ENCODE results near the gene TNFSF9. TPM values are rescaled to one million over a fixed set of nuclear protein-coding genes. Genes with fewer than 3 reads are reported as not detected.

TNFSF9 gene
- polyA plus RNA-seq, 2 of the 4 experiments (the other 2 are of a cell fraction): 6.3 to 15.9 TPM

GRCh38 chr19:6524311-6524710 lies 6.5 kb upstream of the TNFSF9 start:
- H3K9me3 ChIP-seq: no peaks in the 10 kb centered on the region
- H3K27ac ChIP-seq: no peak overlapping the region
- H3K4me3 ChIP-seq: no peak overlapping the region
- TF ChIP-seq USF2 (IDR thresholded peaks at IDR 0.05): no peak
- TF ChIP-seq EHF (CRISPR knock-in tag; IDR thresholded peaks at IDR 0.05): no peak
- no peak for TF ChIP-seq FOSB (CRISPR knock-in tag; IDR thresholded peaks at IDR 0.05)
- no peak for TF ChIP-seq POLR2A (IDR thresholded peaks at IDR 0.05; ENCODE audit: low read length)
- TF ChIP-seq ESRRA (IDR thresholded peaks at IDR 0.05; ENCODE audit: borderline replicate concordance, low read length): no peak
- TF ChIP-seq JUNB (IDR thresholded peaks at IDR 0.05): no peak
- no peak for TF ChIP-seq NPAS2 (CRISPR knock-in tag; IDR thresholded peaks at IDR 0.05; ENCODE audit: borderline replicate concordance)
- TF ChIP-seq HOXB5 (CRISPR knock-in tag; IDR thresholded peaks at IDR 0.05): no peak
- no peak for TF ChIP-seq E2F6 (IDR thresholded peaks at IDR 0.05; ENCODE audit: borderline replicate concordance, low read depth)
- no peak for TF ChIP-seq REST (IDR thresholded peaks at IDR 0.05)
- POLR2A ChIA-PET: interaction anchor here (0.6 kb wide), 1 partner anchor 88 kb away, joined by 3 read pairs; no protein-coding TSS in a partner anchor
- H3K4me2 ChIP-seq: no peak overlapping the region
- CTCF ChIA-PET: interaction anchor here (0.8 to 1.0 kb wide), 2 partner anchors 43 to 339 kb away, joined by 3 read pairs; partner anchors contain the start of gene DENND1C
- no peak for FAIRE-seq
- peaks cover 35% of the 10 kb centered on the region for H3K4me1 ChIP-seq
- 93% methylated on average over 2 of the region's 2 CpGs for WGBS (ENCODE audit: missing lambda C conversion rate)
- no peak for ATAC-seq
- DNase-seq (ENCODE audit: low read depth in 1 of 2, low spot score in 1 of 2): no peak

GRCh38 chr19:6527893-6528543 lies 2.8 kb upstream of the TNFSF9 start:
- Histone ChIP-seq H3K4me2 (no peak overlapping the region), H3K4me3 (no peak overlapping the region), H3K27ac (no peak overlapping the region), H3K9me3 (no peaks in the 10 kb centered on the region), H3K4me1 (peaks cover 32% of the 10 kb centered on the region)
- no peak for FAIRE-seq
- ChIA-PET CTCF (no interaction called here), POLR2A (no interaction called here)
- no peak for ATAC-seq
- no peak for DNase-seq (ENCODE audit: low read depth in 1 of 2, low spot score in 1 of 2)
- 89% methylated on average over 16 of the region's 17 CpGs for WGBS (ENCODE audit: missing lambda C conversion rate)
- TF ChIP-seq SMC3 (IDR thresholded peaks at IDR 0.05) (no peak), CHD2 (IDR thresholded peaks at IDR 0.05; ENCODE audit: low read length, partially characterized antibody) (no peak), MAX (IDR thresholded peaks at IDR 0.05) (no peak), BCL3 (IDR thresholded peaks at IDR 0.05) (no peak), ZC3H11A (IDR thresholded peaks at IDR 0.05) (no peak), RNF2 (IDR thresholded peaks at IDR 0.05; ENCODE audit: borderline replicate concordance, low read depth) (no peak)
